Peyer's patch (tissue), 4 donors: Measurements from ENCODE around the gene RGL2.

Experiments used
- CTCF ChIP-seq, 6 experiments: fragments of 450-650 bp in 4 of 6; fragments of 200-600 bp in 2 of 6; sonication (generic) in 1 of 6; IDR thresholded peaks; one replicate each; pipeline ENCODE4 v1.5.1; 2017 to 2019; ENCODE audit warnings: antibody characterized with exemption in 6 of 6, mild to moderate bottlenecking in 3 of 6, moderate library complexity in 1 of 6
- POLR2A ChIP-seq, 2 donors: fragments of 450-650 bp; IDR thresholded peaks; one replicate each; pipeline ENCODE4 v1.5.1; 2017; ENCODE audit warnings: antibody characterized with exemption in 2 of 2, mild to moderate bottlenecking in 2 of 2, moderate library complexity in 2 of 2

- no peak for TF ChIP-seq CTCF (IDR thresholded peaks at IDR 0.05)
- no peak for TF ChIP-seq POLR2A (IDR thresholded peaks at IDR 0.05)
Observed at GRCh38 chr6:33317419-33317668, 18.6 kb upstream of the RGL2 start.
